ENCODE data around the gene MCAT. TPM values are rescaled to one million over a fixed set of nuclear protein-coding genes. Genes with fewer than 3 reads are reported as not detected.

MCAT gene
- total RNA-seq, 1 experiment from 2014 or later: 18.8 TPM

- no peak overlapping the region for H3K4me3 Mint-ChIP-seq (ENCODE audit: unreplicated experiment)
- no peak overlapping the region for H3K27ac Mint-ChIP-seq (ENCODE audit: low read depth, unreplicated experiment)
- CTCF ChIA-PET: interaction anchor here (0.7 to 0.8 kb wide), 4 partner anchors 25 to 373 kb away, joined by 3 read pairs; no protein-coding TSS in a partner anchor
- H3K4me1 Mint-ChIP-seq (ENCODE audit: insufficient read depth, unreplicated experiment): no peaks in the 10 kb centered on the region
- POLR2A ChIA-PET: interaction anchor here (1.0 kb wide), 1 partner anchor 20 kb away, joined by 3 read pairs; no protein-coding TSS in a partner anchor
- no peaks in the 10 kb centered on the region for H3K9me3 Mint-ChIP-seq (ENCODE audit: unreplicated experiment)
- no peaks in the 10 kb centered on the region for H3K27me3 Mint-ChIP-seq (ENCODE audit: insufficient read depth, unreplicated experiment)
- H3K36me3 Mint-ChIP-seq (ENCODE audit: insufficient read depth, unreplicated experiment): no peaks in the 10 kb centered on the region
- no peak for TF ChIP-seq CTCF (IDR thresholded peaks at IDR 0.05; ENCODE audit: unreplicated experiment)
- DNase-seq (ENCODE audit: unreplicated experiment): no peak
- intact Hi-C loops (cut with micrococcal nuclease): no loop called here
- no TSS peak for BruUV-seq (replicated peaks)
Measured at GRCh38 chr22:43085658-43086606, 57.3 kb downstream of the MCAT start.

Other genes with a start within 250 kb of the MCAT start
- 66.5 and 67.3 TPM in 2 replicates for gene PACSIN2, start 128.2 kb downstream of the MCAT start, total RNA-seq (2022)
- gene TTLL1, start 54.0 kb downstream of the MCAT start, total RNA-seq (2022): 3.3 and 3.6 TPM in 2 replicates
- 7.3 and 10.0 TPM in 2 replicates for gene BIK, start 32.6 kb downstream of the MCAT start, total RNA-seq (2022)
- 294 and 308 TPM in 2 replicates for gene TSPO, start 8.2 kb upstream of the MCAT start, total RNA-seq (2022)
- gene TTLL12, start 43.7 kb upstream of the MCAT start, total RNA-seq (2022): 40.9 and 61.0 TPM in 2 replicates
- not detected in 2 replicates for gene SCUBE1, start 200.0 kb upstream of the MCAT start, total RNA-seq (2022)

All from MCF 10A (cell line).